Nephron (organoid): ENCODE data around the gene SCRN1.

Source experiments
- H3K27ac Mint-ChIP-seq, 3 experiments: 2 replicates each; pipeline ENCODE4 v1.8.0; 2020; ENCODE audit warnings: mixed read lengths in 3 of 3, mild to moderate bottlenecking in 2 of 3, moderate library complexity in 1 of 3
- H3K27me3 Mint-ChIP-seq: 2 replicates; pipeline ENCODE4 v1.8.0; 2021; ENCODE audit warnings: low read depth, mild to moderate bottlenecking, moderate library complexity, mixed read lengths
- H3K36me3 Mint-ChIP-seq: 2 replicates; pipeline ENCODE4 v1.8.0; 2020; ENCODE audit warnings: low read depth, mixed read lengths
- H3K4me1 Mint-ChIP-seq: 2 replicates; pipeline ENCODE4 v1.8.0; 2020; ENCODE audit warnings: mixed read lengths
- H3K4me3 Mint-ChIP-seq, 3 experiments: 2 replicates each; pipeline ENCODE4 v1.8.0; 2020; ENCODE audit warnings: mild to moderate bottlenecking in 3 of 3, mixed read lengths in 3 of 3, moderate library complexity in 2 of 3
- H3K9me3 Mint-ChIP-seq: 2 replicates; pipeline ENCODE4 v1.8.0; 2020; ENCODE audit warnings: mixed read lengths
- CTCF ChIP-seq, 3 experiments: fragments of 200-600 bp; sonication (generic); IDR thresholded peaks; one replicate each; pipeline ENCODE4 v1.5.0; 2021; ENCODE audit warnings: antibody characterized with exemption in 3 of 3; ENCODE audit not compliant: unreplicated experiment in 3 of 3

SCRN1 gene

GRCh38 chr7:29976673-29977415, 12.8 kb downstream of the SCRN1 start:
- Mint-ChIP-seq H3K27ac (peak overlapping the region; percentile 75 to 90 (median 88)), H3K27me3 (no peaks in the 10 kb centered on the region), H3K4me1 (peaks cover 23% of the 10 kb centered on the region), H3K36me3 (peaks cover 9% of the 10 kb centered on the region), H3K4me3 (peak overlapping the region in 1 of 3 experiments; percentile 2), H3K9me3 (no peaks in the 10 kb centered on the region)
- TF ChIP-seq CTCF (IDR thresholded peaks at IDR 0.05; ENCODE audit: unreplicated experiment in 3 of 3) = no peak

GRCh38 chr7:29976266-29976665, 13.3 kb downstream of the SCRN1 start:
- H3K27ac Mint-ChIP-seq = peak overlapping the region; percentile 75 to 90 (median 88)
- H3K36me3 Mint-ChIP-seq = peaks cover 10% of the 10 kb centered on the region
- peaks cover 28% of the 10 kb centered on the region for H3K4me1 Mint-ChIP-seq
- H3K9me3 Mint-ChIP-seq = no peaks in the 10 kb centered on the region
- no peak overlapping the region for H3K4me3 Mint-ChIP-seq
- no peak for TF ChIP-seq CTCF (IDR thresholded peaks at IDR 0.05; ENCODE audit: unreplicated experiment in 3 of 3)
- no peaks in the 10 kb centered on the region for H3K27me3 Mint-ChIP-seq

- Mint-ChIP-seq H3K36me3 (peaks cover 15% of the 10 kb centered on the region), H3K27me3 (no peaks in the 10 kb centered on the region), H3K4me3 (peak overlapping the region in 1 of 3 experiments; percentile 21), H3K9me3 (no peaks in the 10 kb centered on the region), H3K4me1 (peaks cover 31% of the 10 kb centered on the region), H3K27ac (peak overlapping the region; percentile 75 to 90 (median 83))
- no peak for TF ChIP-seq CTCF (IDR thresholded peaks at IDR 0.05; ENCODE audit: unreplicated experiment in 3 of 3)
Observed at GRCh38 chr7:29975561-29975960, 14.0 kb downstream of the SCRN1 start.

- no peaks in the 10 kb centered on the region for H3K27me3 Mint-ChIP-seq
- H3K36me3 Mint-ChIP-seq = peaks cover 28% of the 10 kb centered on the region
- H3K4me1 Mint-ChIP-seq = peaks cover 38% of the 10 kb centered on the region
- peak overlapping the region in 2 of 3 experiments; percentile 65 to 82 for H3K27ac Mint-ChIP-seq
- H3K4me3 Mint-ChIP-seq = no peak overlapping the region
- TF ChIP-seq CTCF (IDR thresholded peaks at IDR 0.05; ENCODE audit: unreplicated experiment in 3 of 3) = no peak
- H3K9me3 Mint-ChIP-seq = no peaks in the 10 kb centered on the region
Observed at GRCh38 chr7:29974286-29974685, 15.3 kb downstream of the SCRN1 start.

- TF ChIP-seq CTCF (IDR thresholded peaks at IDR 0.05; ENCODE audit: unreplicated experiment in 3 of 3) = no peak
- Mint-ChIP-seq H3K36me3 (peaks cover 42% of the 10 kb centered on the region), H3K27ac (peak overlapping the region; percentile 62 to 87 (median 70)), H3K27me3 (no peaks in the 10 kb centered on the region), H3K9me3 (no peaks in the 10 kb centered on the region), H3K4me3 (no peak overlapping the region), H3K4me1 (peaks cover 42% of the 10 kb centered on the region)
Observed at GRCh38 chr7:29972315-29972669, 17.3 kb downstream of the SCRN1 start.
